GM10266 (cell line): ENCODE data around the gene NECTIN3.

Experiments used
- DNase-seq: peaks from one replicate; pipeline ENCODE4 v3.0.0; 2012; ENCODE audit errors: extremely low spot score
- TF ChIP-seq, protein P1 (sequence below): IDR thresholded peaks from 2 replicates; pipeline ENCODE4 v1.5.1; 2012; ENCODE audit warnings: mild to moderate bottlenecking, low read depth; ENCODE audit not compliant: control insufficient read depth, insufficient read depth; ENCODE audit errors: missing control alignments

Gene NECTIN3

DNA sequence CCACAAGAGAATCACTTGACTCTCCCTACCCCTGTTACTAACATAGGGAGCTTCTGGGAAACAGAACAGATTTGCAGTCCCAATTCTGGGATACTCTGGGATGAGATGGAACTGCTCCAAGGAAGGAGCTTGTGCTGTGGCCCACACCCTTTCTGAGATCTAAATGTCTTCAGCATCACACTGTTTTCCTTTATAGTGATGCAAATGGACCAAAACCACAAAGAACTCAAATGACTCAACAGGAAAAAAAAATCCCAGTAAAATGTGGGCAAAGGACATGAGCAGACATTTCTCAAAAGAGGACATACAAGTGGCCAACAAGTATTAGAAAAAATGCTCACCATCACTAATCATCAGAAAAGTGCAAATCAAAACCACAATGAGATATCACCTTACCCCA is 155.6 kb downstream of the NECTIN3 start:
- no peak for DNase-seq

DNA sequence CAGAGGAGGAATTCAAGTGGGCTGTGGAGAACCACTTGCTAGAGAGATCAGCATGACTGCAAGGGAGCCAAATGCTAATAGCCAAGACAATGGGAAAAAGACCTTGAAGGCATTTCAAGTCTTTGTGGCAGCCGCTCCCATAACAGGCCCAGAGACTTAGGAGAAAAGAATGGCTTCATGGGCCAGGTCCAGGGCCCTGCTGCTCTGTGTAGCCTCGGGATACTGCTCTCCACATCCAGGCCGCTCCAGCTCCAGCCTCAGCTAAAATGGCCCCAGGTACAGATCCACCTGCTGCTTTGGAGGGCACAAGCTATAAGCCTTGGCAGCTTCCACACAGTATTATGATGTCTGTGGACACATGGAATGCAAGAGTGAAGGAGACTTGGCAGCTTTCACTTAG is 157.7 kb downstream of the NECTIN3 start:
- DNase-seq, result no peak
- TF ChIP-seq, protein P1, sequence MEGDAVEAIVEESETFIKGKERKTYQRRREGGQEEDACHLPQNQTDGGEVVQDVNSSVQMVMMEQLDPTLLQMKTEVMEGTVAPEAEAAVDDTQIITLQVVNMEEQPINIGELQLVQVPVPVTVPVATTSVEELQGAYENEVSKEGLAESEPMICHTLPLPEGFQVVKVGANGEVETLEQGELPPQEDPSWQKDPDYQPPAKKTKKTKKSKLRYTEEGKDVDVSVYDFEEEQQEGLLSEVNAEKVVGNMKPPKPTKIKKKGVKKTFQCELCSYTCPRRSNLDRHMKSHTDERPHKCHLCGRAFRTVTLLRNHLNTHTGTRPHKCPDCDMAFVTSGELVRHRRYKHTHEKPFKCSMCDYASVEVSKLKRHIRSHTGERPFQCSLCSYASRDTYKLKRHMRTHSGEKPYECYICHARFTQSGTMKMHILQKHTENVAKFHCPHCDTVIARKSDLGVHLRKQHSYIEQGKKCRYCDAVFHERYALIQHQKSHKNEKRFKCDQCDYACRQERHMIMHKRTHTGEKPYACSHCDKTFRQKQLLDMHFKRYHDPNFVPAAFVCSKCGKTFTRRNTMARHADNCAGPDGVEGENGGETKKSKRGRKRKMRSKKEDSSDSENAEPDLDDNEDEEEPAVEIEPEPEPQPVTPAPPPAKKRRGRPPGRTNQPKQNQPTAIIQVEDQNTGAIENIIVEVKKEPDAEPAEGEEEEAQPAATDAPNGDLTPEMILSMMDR, result no peak

More for the DNA sequence above, 155.6 kb downstream of the NECTIN3 start:
- TF ChIP-seq, protein P1, result no peak

DNA sequence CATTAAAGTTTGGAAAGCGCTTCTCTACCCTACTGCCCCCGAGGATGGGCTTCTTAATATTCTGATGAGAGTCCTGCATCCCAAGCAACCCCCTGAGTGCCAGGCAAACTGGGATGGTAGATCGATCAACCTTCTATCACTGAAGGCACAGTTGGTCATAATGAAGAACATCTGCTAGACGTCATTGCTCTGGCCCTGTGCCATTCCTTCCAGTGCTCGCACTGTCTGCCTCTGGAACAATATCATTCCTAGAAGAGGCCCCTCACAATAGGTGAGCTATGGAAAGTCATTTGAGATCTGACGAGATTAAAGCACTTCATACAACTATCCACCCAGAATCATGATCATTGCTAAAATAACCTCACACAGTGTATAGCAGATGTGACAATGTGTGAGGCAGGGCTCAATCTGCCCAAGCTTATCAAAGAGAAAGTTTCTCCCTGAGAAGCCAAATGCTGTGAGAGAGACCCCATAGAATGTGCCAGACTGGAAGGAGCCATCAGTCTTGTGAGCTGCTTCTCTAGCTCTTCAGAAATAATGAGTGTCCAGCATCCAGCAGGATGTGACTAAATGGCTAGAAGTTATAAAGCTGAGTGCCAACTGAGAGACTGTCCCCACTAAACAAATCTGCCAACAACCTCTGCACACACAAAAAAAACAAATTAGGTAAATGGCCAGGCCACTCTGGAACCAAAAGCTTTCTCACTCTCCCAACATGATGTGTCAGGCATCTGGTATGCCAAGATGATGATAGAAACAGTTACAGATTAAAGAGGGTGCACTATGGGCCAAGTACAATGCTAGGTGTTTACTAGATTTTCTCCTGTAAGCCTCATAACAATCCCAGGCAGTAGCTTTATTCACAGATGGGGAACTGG is 165.5 kb downstream of the NECTIN3 start:
- no peak for DNase-seq

DNA sequence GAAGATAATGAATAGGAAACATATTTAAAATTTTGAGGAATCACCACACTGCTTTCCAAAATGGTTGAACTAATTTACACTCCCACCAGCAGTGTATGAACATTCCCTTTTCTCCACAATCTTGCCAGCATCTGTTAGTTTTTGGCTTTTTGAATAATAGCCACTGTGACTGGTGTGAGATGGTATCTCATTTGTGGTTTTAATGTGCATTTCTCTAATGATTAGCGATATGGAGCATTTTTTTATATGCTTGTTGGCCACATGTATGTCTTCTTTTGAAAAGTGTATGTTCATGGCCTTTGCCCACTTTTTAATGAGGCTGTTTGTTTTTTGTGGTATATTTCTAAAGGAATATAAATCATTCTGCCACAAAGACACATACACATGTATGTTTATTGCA is 166.3 kb downstream of the NECTIN3 start:
- TF ChIP-seq, protein P1, result no peak
- no peak for DNase-seq

More for the DNA sequence above, 165.5 kb downstream of the NECTIN3 start:
- TF ChIP-seq, protein P1, result no peak

DNA sequence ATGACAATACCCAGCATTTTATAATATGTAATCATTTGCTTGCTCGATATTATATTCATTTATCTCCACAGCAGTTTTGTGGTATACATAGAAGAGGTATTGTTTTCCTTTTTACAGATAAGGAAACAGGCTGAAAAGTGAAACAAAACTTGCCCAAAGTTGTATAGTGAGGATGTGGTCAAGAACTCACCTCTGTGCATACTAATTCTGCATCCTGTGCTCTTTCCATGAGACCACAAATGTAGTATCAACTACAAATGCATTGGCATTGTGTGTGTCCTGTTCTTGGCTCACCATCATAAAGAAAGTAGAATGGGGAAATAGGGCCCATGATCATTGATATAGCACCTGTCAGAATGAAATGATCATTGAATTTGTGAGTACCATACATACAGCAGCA is 167.3 kb downstream of the NECTIN3 start:
- TF ChIP-seq, protein P1, result no peak
- no peak for DNase-seq

DNA sequence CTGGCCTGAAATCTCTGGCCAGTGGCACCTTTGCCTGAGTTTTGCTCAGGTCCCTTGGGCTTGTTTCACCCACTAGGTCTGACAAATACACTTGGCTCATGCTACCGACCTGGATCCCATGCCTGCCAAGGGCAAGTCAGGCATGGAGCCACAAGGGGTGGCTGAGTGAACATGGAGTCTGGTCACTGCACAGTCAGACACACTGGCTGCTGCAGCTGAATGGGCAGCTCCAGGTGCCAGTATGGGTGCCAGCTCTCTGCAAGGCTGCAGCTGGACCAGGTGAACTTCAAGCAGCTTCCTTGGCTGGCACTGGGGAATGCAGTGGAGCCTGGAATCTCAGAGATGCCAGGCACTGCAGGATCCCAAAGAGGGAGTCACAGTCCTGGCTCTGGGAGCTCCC is 170.3 kb downstream of the NECTIN3 start:
- DNase-seq, result no peak
- TF ChIP-seq, protein P1, result no peak
